ENCODE measurements around the gene GPATCH8. TPM values are rescaled to one million over a fixed set of nuclear protein-coding genes. Genes with fewer than 3 reads are reported as not detected.

The GPATCH8 gene
- total RNA-seq, 1 experiment from 2014 or later: 33.8 TPM

GRCh38 chr17:44382917-44383316 lies 120.3 kb downstream of the GPATCH8 start:
- Histone ChIP-seq H3K36me3 (ENCODE audit: insufficient read depth, low read length, poor library complexity, severe bottlenecking) (no peaks in the 10 kb centered on the region), H3K9me3 (ENCODE audit: low read depth, low read length, poor library complexity, severe bottlenecking) (no peaks in the 10 kb centered on the region), H3K4me1 (ENCODE audit: insufficient read depth, low read length, poor library complexity, severe bottlenecking) (no peaks in the 10 kb centered on the region), H3K27me3 (replicated peaks; ENCODE audit: insufficient read depth, low read depth, low read length, poor library complexity) (no peaks in the 10 kb centered on the region), H3K4me3 (ENCODE audit: low read depth, low read length, poor library complexity, severe bottlenecking) (no peak overlapping the region), H3K27ac (ENCODE audit: low read depth, low read length, poor library complexity, severe bottlenecking) (no peak overlapping the region)
- intact Hi-C loops (cut with micrococcal nuclease; ENCODE audit: unreplicated experiment): no loop called here
- ChIA-PET POLR2A (ENCODE audit: low non-redundant PET) (no interaction called here), CTCF (no interaction called here)
- no peak for TF ChIP-seq EZH2 (IDR thresholded peaks at IDR 0.05; ENCODE audit: borderline replicate concordance, low read depth, low read length, poor library complexity, severe bottlenecking)
- TF ChIP-seq CTCF (conservative IDR thresholded peaks at IDR 0.05; ENCODE audit: low read depth, low read length): no peak
- DNase-seq (ENCODE audit: low spot score): no peak
- BruUV-seq (replicated peaks): no TSS peak

- ChIA-PET POLR2A (ENCODE audit: low non-redundant PET) (no interaction called here), CTCF (no interaction called here)
- no peak overlapping the region for H3K4me3 ChIP-seq (ENCODE audit: low read depth, low read length, poor library complexity, severe bottlenecking)
- H3K4me1 ChIP-seq (ENCODE audit: insufficient read depth, low read length, poor library complexity, severe bottlenecking): no peaks in the 10 kb centered on the region
- no TSS peak for BruUV-seq (replicated peaks)
- no peaks in the 10 kb centered on the region for H3K27me3 ChIP-seq (replicated peaks; ENCODE audit: insufficient read depth, low read depth, low read length, poor library complexity)
- no peaks in the 10 kb centered on the region for H3K9me3 ChIP-seq (ENCODE audit: low read depth, low read length, poor library complexity, severe bottlenecking)
- TF ChIP-seq CTCF (conservative IDR thresholded peaks at IDR 0.05; ENCODE audit: low read depth, low read length) (no peak), EZH2 (IDR thresholded peaks at IDR 0.05; ENCODE audit: borderline replicate concordance, low read depth, low read length, poor library complexity, severe bottlenecking) (no peak)
- H3K27ac ChIP-seq (ENCODE audit: low read depth, low read length, poor library complexity, severe bottlenecking): no peak overlapping the region
- no peaks in the 10 kb centered on the region for H3K36me3 ChIP-seq (ENCODE audit: insufficient read depth, low read length, poor library complexity, severe bottlenecking)
- intact Hi-C loops (cut with micrococcal nuclease; ENCODE audit: unreplicated experiment): no loop called here
- no peak for DNase-seq (ENCODE audit: low spot score)
Measured at GRCh38 chr17:44381810-44382305, 121.3 kb downstream of the GPATCH8 start.

GRCh38 chr17:44380767-44381166 lies 122.4 kb downstream of the GPATCH8 start:
- H3K4me3 ChIP-seq (ENCODE audit: low read depth, low read length, poor library complexity, severe bottlenecking): no peak overlapping the region
- H3K36me3 ChIP-seq (ENCODE audit: insufficient read depth, low read length, poor library complexity, severe bottlenecking): no peaks in the 10 kb centered on the region
- POLR2A ChIA-PET (ENCODE audit: low non-redundant PET): no interaction called here
- H3K4me1 ChIP-seq (ENCODE audit: insufficient read depth, low read length, poor library complexity, severe bottlenecking): no peaks in the 10 kb centered on the region
- H3K9me3 ChIP-seq (ENCODE audit: low read depth, low read length, poor library complexity, severe bottlenecking): no peaks in the 10 kb centered on the region
- CTCF ChIA-PET: no interaction called here
- intact Hi-C loops (cut with micrococcal nuclease; ENCODE audit: unreplicated experiment): no loop called here
- H3K27me3 ChIP-seq (replicated peaks; ENCODE audit: insufficient read depth, low read depth, low read length, poor library complexity): no peaks in the 10 kb centered on the region
- no peak overlapping the region for H3K27ac ChIP-seq (ENCODE audit: low read depth, low read length, poor library complexity, severe bottlenecking)
- TF ChIP-seq CTCF (conservative IDR thresholded peaks at IDR 0.05; ENCODE audit: low read depth, low read length) (no peak), EZH2 (IDR thresholded peaks at IDR 0.05; ENCODE audit: borderline replicate concordance, low read depth, low read length, poor library complexity, severe bottlenecking) (no peak)
- DNase-seq (ENCODE audit: low spot score): no peak
- BruUV-seq (replicated peaks): no TSS peak
